ENCODE results near the gene MARCHF3.

GRCh38 chr5:127030259-127031146 is at the start of gene MARCHF3:
- peak; percentile 34; the same call in 1 of the 2 replicates for TF ChIP-seq CTCF (IDR thresholded peaks at IDR 0.05; ENCODE audit: low read length)
- TF ChIP-seq EZH2 (optimal IDR thresholded peaks at IDR 0.05; ENCODE audit: low read depth, low read length), result no peak

Measured in MM.1S (cell line).